GM12873 (cell line): ENCODE data around the gene TBXA2R.

Experiments used
- CTCF ChIP-seq: IDR thresholded peaks from 2 replicates; pipeline ENCODE4 v1.5.1; 2012; ENCODE audit warnings: low read depth, mild to moderate bottlenecking, moderate library complexity, low read length, control low read depth; ENCODE audit not compliant: insufficient read depth; ENCODE audit errors: missing control alignments

TBXA2R gene

GRCh38 chr19:3620145-3620816, 13.6 kb upstream of the TBXA2R start:
- no peak for TF ChIP-seq CTCF

GRCh38 chr19:3619631-3620012, 12.9 kb upstream of the TBXA2R start:
- TF ChIP-seq CTCF: no peak

GRCh38 chr19:3618811-3619630, 12.3 kb upstream of the TBXA2R start:
- TF ChIP-seq CTCF: no peak

- TF ChIP-seq CTCF: peak; percentile 86
Observed at GRCh38 chr19:3618144-3618810, 11.6 kb upstream of the TBXA2R start.

GRCh38 chr19:3617463-3617862, 10.8 kb upstream of the TBXA2R start:
- TF ChIP-seq CTCF: no peak

GRCh38 chr19:3615524-3616135, 9.0 kb upstream of the TBXA2R start:
- TF ChIP-seq CTCF: no peak
